Measurements from ENCODE around the gene F11R. TPM values are rescaled to one million over a fixed set of nuclear protein-coding genes. Genes with fewer than 3 reads are reported as not detected.
A peak's percentile ranks its signal among the peaks of the same experiment; 100 is the strongest.
"Not testable (repeated sequence)": the region's sequence is repeated elsewhere in the genome, so short reads cannot be mapped to it uniquely, and the experiment has no call there.

Gene F11R
- total and polyA plus RNA-seq, 2 donors (not counting 1 experiment from before 2014, with no cell fraction given) = 16.4 to 17.3 TPM

DNA sequence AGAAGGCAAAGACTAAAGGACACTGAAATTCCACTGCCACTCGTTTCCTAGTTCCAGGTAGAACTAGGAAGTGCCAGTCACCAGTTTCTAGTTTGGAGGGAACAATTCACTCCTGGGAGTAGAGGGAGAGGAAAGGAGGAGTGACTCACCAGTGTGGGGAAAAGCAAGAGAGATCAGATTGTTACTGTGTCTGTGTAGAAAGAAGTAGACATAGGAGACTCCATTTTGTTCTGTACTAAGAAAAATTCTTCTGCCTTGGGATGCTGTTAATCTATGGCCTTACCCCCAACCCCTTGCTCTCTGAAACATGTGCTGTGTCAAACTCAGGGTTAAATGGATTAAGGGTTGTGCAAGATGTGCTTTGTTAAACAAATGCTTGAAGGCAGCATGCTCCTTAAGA, 4.3 kb downstream of the F11R start:
- DNase-seq; H3K4me3 Mint-ChIP-seq; H4K20me1 ChIP-seq (ENCODE audit: control insufficient read depth, insufficient read depth, low read length, poor library complexity, severe bottlenecking); H3K79me2 ChIP-seq (ENCODE audit: control insufficient read depth, insufficient read depth, low read length); H2AFZ ChIP-seq (ENCODE audit: insufficient read depth, low read depth, low read length, poor library complexity, severe bottlenecking); H3K4me2 ChIP-seq (replicated peaks; ENCODE audit: low read depth, low read length, poor library complexity, severe bottlenecking); intact Hi-C loops (cut with micrococcal nuclease); H3K9me3 Mint-ChIP-seq (ENCODE audit: insufficient read depth); POLR2A ChIA-PET; H3K27me3 ChIP-seq (replicated peaks in 1 of 4; ENCODE audit: control extremely low read depth in 1 of 4, control insufficient read depth in 3 of 4, insufficient read depth in 4 of 4, low read length in 3 of 4); H3K27me3 Mint-ChIP-seq; H3K4me3 ChIP-seq (ENCODE audit: control extremely low read depth in 1 of 5, extremely low read depth in 1 of 5, insufficient read depth in 1 of 5, low read depth in 2 of 5, low read length in 4 of 5); CTCF ChIA-PET; H3K27ac ChIP-seq (ENCODE audit: low read length in 2 of 2); ATAC-seq (ENCODE audit: low read depth); H3K9ac ChIP-seq (ENCODE audit: low read length); H3K9me3 ChIP-seq (ENCODE audit: control extremely low read depth in 1 of 3, control insufficient read depth in 2 of 3, insufficient read depth in 1 of 3, low read length in 2 of 3); H3K36me3 ChIP-seq (replicated peaks in 1 of 2; ENCODE audit: control extremely low read depth in 1 of 2, control insufficient read depth in 1 of 2, extremely low read depth in 1 of 2, insufficient read depth in 2 of 2, low read length in 1 of 2): not testable (repeated sequence)
- H3K27ac Mint-ChIP-seq = peak overlapping the region; percentile 5
- peaks cover 45% of the 10 kb centered on the region for H3K4me1 Mint-ChIP-seq
- 100% methylated on average over 1 of the region's 1 CpG for WGBS (ENCODE audit: insufficient coverage)
- peaks cover 39 to 45% of the 10 kb centered on the region in 2 donors for H3K4me1 ChIP-seq (ENCODE audit: control insufficient read depth in 2 of 2, insufficient read depth in 2 of 2, low read length in 2 of 2)

DNA sequence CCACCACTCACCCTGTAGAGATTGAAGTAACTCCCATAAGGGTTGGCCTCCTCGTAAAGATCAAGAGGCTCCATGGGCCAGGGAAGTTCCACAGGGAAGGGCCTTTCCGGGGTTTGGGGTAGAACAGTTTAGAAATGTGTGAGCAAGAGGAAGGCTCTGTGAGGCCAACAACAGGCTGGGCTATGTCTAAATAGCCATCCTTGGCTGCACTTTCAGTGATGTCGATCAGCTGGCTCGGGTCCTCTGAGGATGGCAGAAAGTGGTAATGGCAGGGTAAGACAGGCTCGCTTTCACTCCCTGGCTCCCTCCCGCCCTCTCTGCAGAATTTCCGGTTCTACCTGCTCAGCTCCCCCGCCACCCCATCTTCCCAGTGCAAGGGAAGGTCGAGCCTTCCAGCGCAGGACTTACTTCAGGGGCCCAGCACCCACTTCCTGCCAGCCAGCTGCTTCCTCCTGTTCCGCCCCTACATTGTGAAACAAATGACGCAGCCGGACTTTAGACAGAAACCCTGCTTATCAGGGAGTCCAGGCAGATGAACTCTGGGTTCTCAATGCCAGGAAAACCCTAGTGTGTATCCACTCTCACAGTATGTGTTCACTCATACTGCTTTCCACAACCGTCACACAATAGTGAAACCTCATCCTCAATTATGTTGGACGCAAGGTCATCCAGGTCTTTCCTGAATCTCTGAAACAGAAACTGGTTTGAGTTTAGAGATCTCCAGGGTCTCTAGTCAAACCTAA, 7.3 kb downstream of the F11R start:
- no peaks in the 10 kb centered on the region for H3K9me3 ChIP-seq (ENCODE audit: control extremely low read depth in 1 of 3, control insufficient read depth in 2 of 3, insufficient read depth in 1 of 3, low read length in 2 of 3)
- intact Hi-C loops (cut with micrococcal nuclease) = loop anchor here (1.0 kb wide), 2 partner anchors 8 to 32 kb away; partner anchors contain the start of genes F11R and USF1
- peak overlapping the region; percentile 57 for H3K9ac ChIP-seq (ENCODE audit: low read length)
- peak; percentile 80 for DNase-seq
- ATAC-seq (ENCODE audit: low read depth) = peak; percentile 83
- H2AFZ ChIP-seq (ENCODE audit: insufficient read depth, low read depth, low read length, poor library complexity, severe bottlenecking) = peak overlapping the region; percentile 44
- Mint-ChIP-seq H3K9me3 (ENCODE audit: insufficient read depth) (no peaks in the 10 kb centered on the region), H3K4me3 (peak overlapping the region; percentile 89), H3K27ac (peak overlapping the region; percentile 99), H3K4me1 (peaks cover 22% of the 10 kb centered on the region), H3K27me3 (no peaks in the 10 kb centered on the region)
- H3K79me2 ChIP-seq (ENCODE audit: control insufficient read depth, insufficient read depth, low read length) = peaks cover 15% of the 10 kb centered on the region
- POLR2A ChIA-PET = interaction anchor here (0.6 to 2.4 kb wide), 7 partner anchors 7 to 217 kb away, joined by 3 to 27 read pairs (median 4); partner anchors contain the start of genes F11R, LY9 and USF1
- TF ChIP-seq EZH2 (IDR thresholded peaks at IDR 0.05; ENCODE audit: borderline replicate concordance, insufficient read depth, low read depth, low read length, poor library complexity, severe bottlenecking) = no peak
- TF ChIP-seq, protein P1, sequence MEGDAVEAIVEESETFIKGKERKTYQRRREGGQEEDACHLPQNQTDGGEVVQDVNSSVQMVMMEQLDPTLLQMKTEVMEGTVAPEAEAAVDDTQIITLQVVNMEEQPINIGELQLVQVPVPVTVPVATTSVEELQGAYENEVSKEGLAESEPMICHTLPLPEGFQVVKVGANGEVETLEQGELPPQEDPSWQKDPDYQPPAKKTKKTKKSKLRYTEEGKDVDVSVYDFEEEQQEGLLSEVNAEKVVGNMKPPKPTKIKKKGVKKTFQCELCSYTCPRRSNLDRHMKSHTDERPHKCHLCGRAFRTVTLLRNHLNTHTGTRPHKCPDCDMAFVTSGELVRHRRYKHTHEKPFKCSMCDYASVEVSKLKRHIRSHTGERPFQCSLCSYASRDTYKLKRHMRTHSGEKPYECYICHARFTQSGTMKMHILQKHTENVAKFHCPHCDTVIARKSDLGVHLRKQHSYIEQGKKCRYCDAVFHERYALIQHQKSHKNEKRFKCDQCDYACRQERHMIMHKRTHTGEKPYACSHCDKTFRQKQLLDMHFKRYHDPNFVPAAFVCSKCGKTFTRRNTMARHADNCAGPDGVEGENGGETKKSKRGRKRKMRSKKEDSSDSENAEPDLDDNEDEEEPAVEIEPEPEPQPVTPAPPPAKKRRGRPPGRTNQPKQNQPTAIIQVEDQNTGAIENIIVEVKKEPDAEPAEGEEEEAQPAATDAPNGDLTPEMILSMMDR (IDR thresholded peaks at IDR 0.05) = no peak
- H3K4me2 ChIP-seq (replicated peaks; ENCODE audit: low read depth, low read length, poor library complexity, severe bottlenecking) = peak overlapping the region; percentile 76
- CTCF ChIA-PET = interaction anchor here (0.5 to 5.4 kb wide), 13 partner anchors 11 to 227 kb away, joined by 3 to 45 read pairs (median 3); partner anchors contain the start of genes ARHGAP30, TSTD1 and USF1
- H3K27ac ChIP-seq (ENCODE audit: low read length in 2 of 2) = peak overlapping the region; percentile 76 to 86
- no peaks in the 10 kb centered on the region for H3K27me3 ChIP-seq (replicated peaks in 1 of 4; ENCODE audit: control extremely low read depth in 1 of 4, control insufficient read depth in 3 of 4, insufficient read depth in 4 of 4, low read length in 3 of 4)
- H3K36me3 ChIP-seq (replicated peaks in 1 of 2; ENCODE audit: control extremely low read depth in 1 of 2, control insufficient read depth in 1 of 2, extremely low read depth in 1 of 2, insufficient read depth in 2 of 2, low read length in 1 of 2) = no peaks in the 10 kb centered on the region
- H4K20me1 ChIP-seq (ENCODE audit: control insufficient read depth, insufficient read depth, low read length, poor library complexity, severe bottlenecking) = no peaks in the 10 kb centered on the region
- WGBS (ENCODE audit: insufficient coverage) = 2% methylated on average over 11 of the region's 15 CpGs
- H3K4me3 ChIP-seq (ENCODE audit: control extremely low read depth in 1 of 5, extremely low read depth in 1 of 5, insufficient read depth in 1 of 5, low read depth in 2 of 5, low read length in 4 of 5) = peak overlapping the region; percentile 20 to 65 (median 52)
- peaks cover 19 to 25% of the 10 kb centered on the region in 2 donors for H3K4me1 ChIP-seq (ENCODE audit: control insufficient read depth in 2 of 2, insufficient read depth in 2 of 2, low read length in 2 of 2)
